H1 (cell line): ENCODE results near the gene ALKBH1. TPM values are rescaled to one million over a fixed set of nuclear protein-coding genes. Genes with fewer than 3 reads are reported as not detected.

Experiments
- CTCF ChIA-PET: fragments of 300-600 bp; sonication (Branson Sonifier 250); formaldehyde crosslinking; loops from one replicate; lab custom pipeline; 2021; ENCODE audit not compliant: partially characterized antibody; lab: Charles Lee
- POLR2A ChIA-PET: fragments of 300-600 bp; sonication (Branson Sonifier 250); formaldehyde crosslinking; loops from one replicate; lab custom pipeline; 2021; ENCODE audit warnings: inconsistent platforms; ENCODE audit not compliant: partially characterized antibody; lab: Charles Lee
- DNase-seq, 2 experiments: peaks; one replicate each; pipeline versions ENCODE4 v3.0.0 to v3.0.0-alpha.2; 2010 to 2022; ENCODE audit warnings: low spot score in 2 of 2, low read depth in 1 of 2, mixed read lengths in 1 of 2
- FAIRE-seq: peaks from 2 replicates; lab custom pipeline; 2011; peaks lifted over from hg19 to GRCh38; lab: Jason Lieb, UNC
- H2AFZ ChIP-seq: 2 replicates; pipeline ENCODE4 v1.8.1; 2012; ENCODE audit warnings: low read length, inconsistent platforms
- H2AK5ac ChIP-seq: 2 replicates; pipeline ENCODE4 v1.6.1; 2013; ENCODE audit warnings: low read depth, low read length
- H2BK120ac ChIP-seq: replicated peaks from 2 replicates; pipeline ENCODE3; 2013; ENCODE audit warnings: low read depth, low read length, inconsistent platforms
- H2BK12ac ChIP-seq: 2 replicates; pipeline ENCODE4 v1.6.1; 2013; ENCODE audit warnings: low read depth, low read length
- H2BK15ac ChIP-seq: 2 replicates; pipeline ENCODE4 v1.6.1; 2013; ENCODE audit warnings: low read length
- H2BK20ac ChIP-seq: 2 replicates; pipeline ENCODE4 v1.6.1; 2013; ENCODE audit warnings: low read length
- H2BK5ac ChIP-seq: 2 replicates; pipeline ENCODE4 v1.6.1; 2013; ENCODE audit warnings: low read depth, low read length
- H3K14ac ChIP-seq: 2 replicates; pipeline ENCODE4 v1.6.1; 2013; ENCODE audit warnings: inconsistent platforms; ENCODE audit not compliant: insufficient read length
- H3K18ac ChIP-seq: 2 replicates; pipeline ENCODE4 v1.6.1; 2013; ENCODE audit warnings: low read length; ENCODE audit errors: extremely low read depth
- H3K23ac ChIP-seq: 2 replicates; pipeline ENCODE4 v1.6.1; 2013; ENCODE audit warnings: inconsistent platforms; ENCODE audit not compliant: insufficient read length
- H3K23me2 ChIP-seq: 2 replicates; pipeline ENCODE4 v1.6.1; 2013; ENCODE audit warnings: low read depth, low read length
- H3K27ac ChIP-seq: 2 replicates; pipeline ENCODE4 v1.6.1; 2011; ENCODE audit warnings: low read depth, low read length, inconsistent platforms
- H3K27me3 ChIP-seq, 4 experiments: replicated peaks in 1 of 4; 1 replicate in 1 of 4; 2 replicates in 3 of 4; pipeline versions ENCODE4 v1.6.1 to v1.8.1; 2011 to 2013; ENCODE audit warnings: low read length in 3 of 4, mild to moderate bottlenecking in 3 of 4, inconsistent platforms in 2 of 4, mixed read lengths in 2 of 4, moderate library complexity in 1 of 4; ENCODE audit not compliant: control insufficient read depth in 3 of 4, insufficient read depth in 3 of 4; ENCODE audit errors: extremely low read depth in 1 of 4
- H3K36me3 ChIP-seq, 4 experiments: 2 replicates each; pipeline versions ENCODE4 v1.6.1 to v1.8.1; 2011 to 2013; ENCODE audit warnings: mild to moderate bottlenecking in 4 of 4, low read length in 3 of 4, moderate library complexity in 2 of 4, control low read depth in 1 of 4, inconsistent platforms in 1 of 4; ENCODE audit not compliant: insufficient read depth in 4 of 4, control insufficient read depth in 2 of 4
- H3K4ac ChIP-seq: replicated peaks from 2 replicates; pipeline ENCODE3; 2013; ENCODE audit warnings: low read length, low read depth, mixed read lengths, inconsistent platforms; ENCODE audit not compliant: insufficient read length
- H3K4me1 ChIP-seq, 4 experiments: replicated peaks in 1 of 4; 1 replicate in 1 of 4; 2 replicates in 3 of 4; pipeline versions ENCODE4 v1.6.1 to v1.8.1; 2011 to 2013; ENCODE audit warnings: low read length in 3 of 4, inconsistent platforms in 2 of 4, mixed read lengths in 1 of 4; ENCODE audit not compliant: insufficient read depth in 4 of 4, control insufficient read depth in 3 of 4
- H3K4me2 ChIP-seq, 2 experiments: 2 replicates each; pipeline versions ENCODE4 v1.6.1 to v1.8.1; 2011 to 2013; ENCODE audit warnings: low read depth in 2 of 2, low read length in 2 of 2, control low read depth in 1 of 2, inconsistent platforms in 1 of 2, mild to moderate bottlenecking in 1 of 2; ENCODE audit not compliant: insufficient read depth in 1 of 2
- H3K4me3 ChIP-seq, 4 experiments: fragments of 200-600, 300-600 bp in 1 of 4; sonication (generic), shearing (Covaris generic), sonication (Bioruptor Twin) in 1 of 4; 2 replicates each; pipeline versions ENCODE4 v1.5.1 to v1.8.1; 2011 to 2016; ENCODE audit warnings: low read length in 4 of 4, low read depth in 3 of 4, control low read depth in 2 of 4, inconsistent platforms in 2 of 4, mild to moderate bottlenecking in 2 of 4, mixed read lengths in 1 of 4, moderate library complexity in 1 of 4; ENCODE audit not compliant: insufficient read depth in 2 of 4; ENCODE audit errors: extremely low read depth in 1 of 4
- H3K56ac ChIP-seq: replicated peaks from 2 replicates; pipeline ENCODE3; 2013; ENCODE audit warnings: low read depth, mild to moderate bottlenecking, mixed read lengths, low read length, inconsistent platforms; ENCODE audit not compliant: insufficient read length
- H3K79me1 ChIP-seq: 2 replicates; pipeline ENCODE4 v1.6.1; 2013; ENCODE audit warnings: low read depth, low read length, control low read depth
- H3K79me2 ChIP-seq, 2 experiments: 2 replicates each; pipeline versions ENCODE4 v1.6.1 to v1.8.1; 2012 to 2013; ENCODE audit warnings: low read length in 2 of 2, mild to moderate bottlenecking in 2 of 2, inconsistent platforms in 1 of 2; ENCODE audit not compliant: insufficient read depth in 2 of 2, control insufficient read depth in 1 of 2
- H3K9ac ChIP-seq, 4 experiments: replicated peaks in 1 of 4; 1 replicate in 1 of 4; 2 replicates in 3 of 4; pipeline versions ENCODE4 v1.6.1 to v1.8.1; 2011 to 2013; ENCODE audit warnings: low read depth in 3 of 4, low read length in 3 of 4, control low read depth in 2 of 4, mild to moderate bottlenecking in 2 of 4, moderate library complexity in 2 of 4, inconsistent platforms in 1 of 4; ENCODE audit errors: extremely low read depth in 1 of 4
- H3K9me3 ChIP-seq, 2 experiments: 2 replicates each; pipeline versions ENCODE4 v1.6.1 to v1.8.1; 2012 to 2013; ENCODE audit warnings: mild to moderate bottlenecking in 2 of 2, moderate library complexity in 2 of 2, control low read depth in 1 of 2, inconsistent platforms in 1 of 2, low read depth in 1 of 2, low read length in 1 of 2, mixed read lengths in 1 of 2; ENCODE audit not compliant: insufficient read depth in 2 of 2
- H4K20me1 ChIP-seq, 2 experiments: replicated peaks in 1 of 2; 2 replicates each; pipeline versions ENCODE3 to v1.8.1; 2011 to 2013; ENCODE audit warnings: inconsistent platforms in 2 of 2, low read length in 2 of 2, mild to moderate bottlenecking in 1 of 2; ENCODE audit not compliant: insufficient read depth in 2 of 2, control insufficient read depth in 1 of 2
- H4K5ac ChIP-seq: 2 replicates; pipeline ENCODE4 v1.6.1; 2013; ENCODE audit warnings: low read length, low read depth, mixed read lengths, inconsistent platforms; ENCODE audit not compliant: insufficient read length
- H4K8ac ChIP-seq: 2 replicates; pipeline ENCODE4 v1.8.0; 2013; ENCODE audit warnings: mild to moderate bottlenecking, moderate library complexity, low read length, inconsistent platforms; ENCODE audit not compliant: insufficient read depth; ENCODE audit errors: extremely low read depth
- H4K91ac ChIP-seq: replicated peaks from 2 replicates; pipeline ENCODE3; 2013; ENCODE audit warnings: low read length, mixed read lengths, inconsistent platforms; ENCODE audit not compliant: insufficient read length
- BACH1 ChIP-seq: IDR thresholded peaks from 2 replicates; pipeline ENCODE4 v1.6.1; 2012; ENCODE audit warnings: low read length, improper control_type of control experiment
- CHD1 ChIP-seq: IDR thresholded peaks from 2 replicates; pipeline ENCODE4 v1.6.1; 2012; ENCODE audit warnings: low read depth, low read length, improper control_type of control experiment
- CREB1 ChIP-seq: IDR thresholded peaks from 2 replicates; pipeline ENCODE4 v1.6.1; 2012; ENCODE audit warnings: inconsistent platforms
- GABPA ChIP-seq: IDR thresholded peaks from 2 replicates; pipeline ENCODE4 v1.6.1; 2011; ENCODE audit warnings: mild to moderate bottlenecking, low read length, moderate library complexity, borderline replicate concordance; ENCODE audit not compliant: insufficient read depth
- PHF8 ChIP-seq: fragments of 200-600 bp; sonication (generic); conservative IDR thresholded peaks from 2 replicates; pipeline ENCODE4 v1.7.1; 2012; ENCODE audit warnings: low read depth, mild to moderate bottlenecking, inconsistent platforms, low read length, moderate library complexity
- SIX5 ChIP-seq: IDR thresholded peaks from 2 replicates; pipeline ENCODE4 v1.6.1; 2011; ENCODE audit warnings: mild to moderate bottlenecking, low read depth, low read length
- SP2 ChIP-seq: IDR thresholded peaks from 2 replicates; pipeline ENCODE4 v1.6.1; 2012; ENCODE audit warnings: mild to moderate bottlenecking, low read length, inconsistent platforms
- TAF7 ChIP-seq: optimal IDR thresholded peaks from 2 replicates; pipeline ENCODE3; 2011; ENCODE audit warnings: low read depth, mild to moderate bottlenecking, inconsistent platforms, low read length, moderate library complexity, borderline replicate concordance
- ZNF274 ChIP-seq: IDR thresholded peaks from 2 replicates; pipeline ENCODE4 v1.7.0; 2012; ENCODE audit warnings: low read length, borderline replicate concordance; ENCODE audit errors: extremely low read depth
- WGBS, 2 experiments: shearing (Covaris generic) in 1 of 2; methylation state at CpG; one replicate each; pipeline versions ENCODE4 v1.1.6 to v1.1.7; 2013 to 2015; ENCODE audit warnings: low lambda C conversion rate in 2 of 2, mixed read lengths in 2 of 2, inconsistent platforms in 1 of 2, low coverage in 1 of 2, missing lambda C conversion rate in 1 of 2; ENCODE audit not compliant: insufficient replicate concordance in 2 of 2, insufficient coverage in 1 of 2, insufficient read length in 1 of 2; ENCODE audit errors: extremely low coverage in 1 of 2, missing lambda C conversion rate in 1 of 2; 5-methylcytosine and 5-hydroxymethylcytosine counted together
- polyA plus RNA-seq, 7 experiments: library from polyadenylated mRNA; depleted of rRNA in 3 of 7; stranded (reverse) in 5 of 7; unstranded in 2 of 7; fragments of >200 nt in 5 of 7; fragments of 200-250 nt in 2 of 7; gene quantifications; 1 replicate in 5 of 7; 2 replicates in 1 of 7; 4 replicates in 1 of 7; pipeline versions ENCODE4 v1.2.1 to v1.2.3, GENCODE V29; 2011 to 2013; ENCODE audit warnings: missing spikeins in 2 of 7, mixed read lengths in 2 of 7
- total RNA-seq: library from RNA; stranded (reverse); fragmentation: NEBNext Ultra II Directional; extraction: Animal tissue kit (Norgen Biotek cat#: 25700); gene quantifications from 2 replicates; pipeline ENCODE4 v1.2.1, GENCODE V29; 2021
- TF ChIP-seq, protein P1 (sequence below): IDR thresholded peaks from 2 replicates; pipeline ENCODE4 v1.6.1; 2012; ENCODE audit warnings: low read length, inconsistent platforms
- TF ChIP-seq, protein P2 (sequence below): IDR thresholded peaks from 2 replicates; pipeline ENCODE4 v1.6.1; 2011; ENCODE audit warnings: low read length, improper control_type of control experiment

The ALKBH1 gene
- total and polyA plus RNA-seq, 2 of the 8 experiments (the other 6 are each of a cell fraction or from before 2014, with no cell fraction given), result 14.3 to 20.0 TPM

DNA sequence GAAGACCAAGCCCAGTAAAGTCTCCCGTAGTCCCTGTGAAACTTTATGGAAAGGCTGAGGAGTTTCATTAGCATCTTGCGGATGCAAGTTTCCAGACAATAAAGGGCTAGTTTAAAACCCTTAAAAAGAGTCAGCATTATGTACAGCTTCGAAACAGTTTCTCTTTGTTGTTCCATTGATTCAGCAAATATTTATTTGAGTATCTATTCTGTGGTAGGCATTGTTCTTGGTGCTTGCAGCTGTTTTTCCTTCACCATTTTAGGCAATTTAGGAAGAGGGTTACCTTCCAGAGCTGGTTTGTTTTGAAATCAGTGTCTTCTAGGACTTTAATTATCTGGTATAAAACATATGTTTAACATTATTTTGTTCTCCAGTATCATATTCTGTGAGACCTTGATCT, 1.6 kb upstream of the ALKBH1 start:
- H4K8ac ChIP-seq, result no peak overlapping the region
- H3K4me2 ChIP-seq, result peak overlapping the region; percentile 75
- no peak overlapping the region for H3K14ac ChIP-seq
- H2BK15ac ChIP-seq, result no peak overlapping the region
- H3K4me3 ChIP-seq, result peak overlapping the region; percentile 68 to 98 (median 94)
- peaks cover 0 to 2% (median 1%) of the 10 kb centered on the region in 4 experiments; a peak in 2 of 7 replicates for H3K4me1 ChIP-seq
- 65% methylated on average over 3 of the region's 3 CpGs; no CpG with 5 or more reads in 1 of the 2 experiments for WGBS, 2 experiments
- no peak overlapping the region for H2AK5ac ChIP-seq
- no peak overlapping the region for H4K91ac ChIP-seq
- peak overlapping the region in 3 of 4 experiments; percentile 27 to 94 (median 72); a peak in 3 of 7 replicates for H3K9ac ChIP-seq
- no peak overlapping the region for H3K4ac ChIP-seq
- no peak overlapping the region for H2BK20ac ChIP-seq
- no peak for DNase-seq
- H4K5ac ChIP-seq, result no peak overlapping the region
- no peak overlapping the region for H2BK120ac ChIP-seq
- peaks cover 4% of the 10 kb centered on the region; the same call in 1 of the 2 replicates for H3K79me1 ChIP-seq
- ChIA-PET CTCF (interaction anchor here (0.6 to 1.4 kb wide), 4 partner anchors 52 to 69 kb away, joined by 3 to 6 read pairs (median 4); no protein-coding TSS in a partner anchor), POLR2A (interaction anchor here (2.0 to 2.3 kb wide), 2 partner anchors 10 to 51 kb away, joined by 7 to 15 read pairs; partner anchors contain the start of gene SNW1)
- no peak overlapping the region for H2AFZ ChIP-seq
- H3K23me2 ChIP-seq, result peaks cover 8% of the 10 kb centered on the region
- H4K20me1 ChIP-seq, result peaks cover 6 to 14% of the 10 kb centered on the region in 2 experiments
- H3K18ac ChIP-seq, result no peak overlapping the region
- H3K23ac ChIP-seq, result no peak overlapping the region
- no peaks in the 10 kb centered on the region for H3K9me3 ChIP-seq
- peaks cover 8 to 41% (median 27%) of the 10 kb centered on the region in 4 experiments for H3K36me3 ChIP-seq
- H3K56ac ChIP-seq, result no peak overlapping the region
- no peak overlapping the region for H2BK5ac ChIP-seq
- no peak overlapping the region for H3K27ac ChIP-seq
- no peaks in the 10 kb centered on the region for H3K27me3 ChIP-seq
- no peak for FAIRE-seq
- peaks cover 36 to 87% of the 10 kb centered on the region in 2 experiments for H3K79me2 ChIP-seq
- no peak overlapping the region for H2BK12ac ChIP-seq
- TF ChIP-seq BACH1 (no peak), CREB1 (no peak), SIX5 (no peak), TAF7 (no peak), ZNF274 (no peak), PHF8 (no peak), GABPA (no peak), CHD1 (no peak), SP2 (no peak)
- TF ChIP-seq, protein P1, sequence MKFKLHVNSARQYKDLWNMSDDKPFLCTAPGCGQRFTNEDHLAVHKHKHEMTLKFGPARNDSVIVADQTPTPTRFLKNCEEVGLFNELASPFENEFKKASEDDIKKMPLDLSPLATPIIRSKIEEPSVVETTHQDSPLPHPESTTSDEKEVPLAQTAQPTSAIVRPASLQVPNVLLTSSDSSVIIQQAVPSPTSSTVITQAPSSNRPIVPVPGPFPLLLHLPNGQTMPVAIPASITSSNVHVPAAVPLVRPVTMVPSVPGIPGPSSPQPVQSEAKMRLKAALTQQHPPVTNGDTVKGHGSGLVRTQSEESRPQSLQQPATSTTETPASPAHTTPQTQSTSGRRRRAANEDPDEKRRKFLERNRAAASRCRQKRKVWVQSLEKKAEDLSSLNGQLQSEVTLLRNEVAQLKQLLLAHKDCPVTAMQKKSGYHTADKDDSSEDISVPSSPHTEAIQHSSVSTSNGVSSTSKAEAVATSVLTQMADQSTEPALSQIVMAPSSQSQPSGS, result no peak
- TF ChIP-seq, protein P2, sequence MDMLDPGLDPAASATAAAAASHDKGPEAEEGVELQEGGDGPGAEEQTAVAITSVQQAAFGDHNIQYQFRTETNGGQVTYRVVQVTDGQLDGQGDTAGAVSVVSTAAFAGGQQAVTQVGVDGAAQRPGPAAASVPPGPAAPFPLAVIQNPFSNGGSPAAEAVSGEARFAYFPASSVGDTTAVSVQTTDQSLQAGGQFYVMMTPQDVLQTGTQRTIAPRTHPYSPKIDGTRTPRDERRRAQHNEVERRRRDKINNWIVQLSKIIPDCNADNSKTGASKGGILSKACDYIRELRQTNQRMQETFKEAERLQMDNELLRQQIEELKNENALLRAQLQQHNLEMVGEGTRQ, result no peak
